GM21737 (cell line): ENCODE measurements around the gene DNAJA2.
"Not testable (repeated sequence)": the region's sequence is repeated elsewhere in the genome, so short reads cannot be mapped to it uniquely, and the experiment has no call there.

Source experiments
- ATAC-seq: cut with Tn5 transposase; IDR thresholded peaks from one replicate; pipeline ENCODE4 v1.9.1; 2021; ENCODE audit warnings: mild to moderate bottlenecking, moderate library complexity; ENCODE audit not compliant: unreplicated experiment

The DNAJA2 gene

DNA sequence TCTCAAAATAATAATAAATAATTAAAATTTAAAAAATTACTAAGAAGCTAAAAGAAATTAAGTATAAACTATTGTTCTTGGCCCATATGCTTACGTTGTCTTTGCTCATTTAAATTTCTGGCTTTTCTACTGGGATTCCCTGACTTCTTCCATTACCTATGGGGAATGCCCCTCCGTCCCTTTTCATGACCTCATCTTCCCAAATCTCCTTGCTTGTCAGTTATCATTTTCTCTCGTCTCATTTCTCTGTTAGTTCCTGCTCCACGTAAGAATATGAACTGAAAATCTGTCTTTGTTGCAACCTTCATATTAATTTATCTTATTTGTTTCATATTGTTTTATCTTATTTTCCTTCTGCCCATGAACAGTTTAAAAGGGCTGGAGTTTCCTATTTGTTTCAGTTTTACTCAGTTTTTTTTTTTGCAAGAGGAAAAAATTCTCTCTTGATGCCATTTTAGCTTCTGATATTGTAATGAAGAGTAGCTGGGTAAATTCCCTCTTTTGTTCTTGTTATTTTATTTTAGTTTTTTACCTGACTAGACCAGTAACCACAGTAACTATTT lies 2.5 kb upstream of the DNAJA2 start:
- ATAC-seq: no peak

DNA sequence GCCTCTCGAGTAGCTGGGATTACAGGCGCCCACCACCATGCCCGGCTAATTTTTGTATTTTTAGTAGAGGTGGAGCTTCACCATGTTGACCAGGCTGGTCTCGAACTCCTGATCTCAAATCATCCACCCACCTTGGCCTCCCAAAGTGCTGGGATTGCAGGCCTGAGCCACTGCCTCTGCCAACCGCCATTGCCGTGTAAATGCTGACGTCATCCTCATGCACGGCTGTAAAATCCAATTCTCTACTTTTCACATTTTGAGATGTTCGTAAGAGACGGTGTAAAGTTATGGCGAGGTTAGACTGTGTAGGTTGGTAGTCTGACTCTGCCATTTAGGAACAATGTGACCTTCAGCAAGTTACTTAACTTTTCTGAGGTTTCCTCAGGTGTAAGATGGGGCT lies 1.7 kb upstream of the DNAJA2 start:
- ATAC-seq: no peak

DNA sequence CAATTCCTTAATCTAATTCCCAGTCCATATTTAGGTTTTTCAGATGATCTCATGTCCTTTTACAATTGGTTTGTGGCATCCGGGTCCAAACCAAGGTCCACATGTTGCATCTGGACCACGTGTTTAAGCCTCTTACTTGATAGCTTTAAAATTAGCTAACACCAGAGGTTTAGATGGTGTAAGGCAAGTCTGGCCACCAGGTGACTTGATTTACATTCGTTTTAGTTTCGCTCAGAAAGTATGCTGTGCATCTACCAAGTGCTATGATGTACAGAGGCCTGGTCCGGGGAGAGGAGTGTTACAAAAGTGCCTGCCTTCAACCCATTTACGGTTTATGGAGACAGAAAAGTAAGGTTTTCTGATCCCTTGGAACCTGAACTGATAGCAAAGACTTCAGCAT lies 878 bp upstream of the DNAJA2 start:
- no peak for ATAC-seq

DNA sequence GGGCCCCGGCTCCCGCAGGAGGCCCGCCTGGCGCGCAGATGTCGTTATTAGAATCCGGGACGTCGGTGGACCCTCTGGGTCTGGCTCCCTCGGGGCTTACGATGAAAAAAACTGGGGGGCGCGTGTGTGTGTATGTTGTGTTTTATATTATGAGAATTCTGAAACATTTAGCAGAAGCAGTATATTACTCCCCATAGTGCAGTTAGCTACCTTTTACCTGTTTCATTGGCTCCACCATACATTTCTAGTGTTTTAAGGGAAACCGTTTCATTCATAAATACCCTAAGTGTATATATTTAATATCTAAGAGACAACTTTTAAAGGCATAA lies 486 bp upstream of the DNAJA2 start:
- ATAC-seq: no peak

DNA sequence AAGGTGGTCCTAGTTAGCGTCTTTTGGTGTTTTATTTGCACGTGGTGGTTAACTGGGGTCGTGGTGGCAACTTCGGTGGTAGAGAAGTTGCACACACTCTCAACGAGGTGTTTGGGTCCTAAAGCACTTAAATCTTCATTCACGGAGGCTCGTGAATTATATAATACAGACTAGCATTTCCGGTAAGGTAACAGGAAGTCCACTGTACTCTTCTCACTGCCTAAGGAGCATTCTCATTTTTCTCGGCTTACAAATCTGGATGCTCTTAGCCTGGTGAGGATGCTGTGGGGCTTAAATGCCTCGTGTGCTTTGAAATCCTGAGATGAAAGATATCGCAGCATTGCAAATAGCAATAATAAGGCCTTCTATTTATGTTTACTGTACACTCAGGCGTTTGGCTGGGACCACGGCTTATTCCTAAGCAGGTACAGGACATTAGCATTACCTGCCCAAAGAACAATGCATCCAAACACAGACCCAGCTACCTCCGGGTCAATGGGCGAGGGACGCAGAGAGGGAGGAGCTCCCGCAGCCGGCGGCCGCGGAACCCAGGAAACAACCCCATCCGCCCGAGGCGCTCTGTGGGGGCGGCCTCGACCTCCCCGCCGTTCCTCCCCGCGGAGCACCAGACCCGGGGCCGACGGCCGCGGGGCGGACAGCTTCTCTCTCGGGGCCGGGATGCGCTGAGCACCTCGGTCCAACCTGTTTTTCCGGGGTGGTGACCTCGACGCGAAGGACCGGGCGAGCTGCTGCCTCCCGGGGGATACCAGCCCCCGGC lies 856 bp downstream of the DNAJA2 start:
- ATAC-seq: peak; percentile 43

DNA sequence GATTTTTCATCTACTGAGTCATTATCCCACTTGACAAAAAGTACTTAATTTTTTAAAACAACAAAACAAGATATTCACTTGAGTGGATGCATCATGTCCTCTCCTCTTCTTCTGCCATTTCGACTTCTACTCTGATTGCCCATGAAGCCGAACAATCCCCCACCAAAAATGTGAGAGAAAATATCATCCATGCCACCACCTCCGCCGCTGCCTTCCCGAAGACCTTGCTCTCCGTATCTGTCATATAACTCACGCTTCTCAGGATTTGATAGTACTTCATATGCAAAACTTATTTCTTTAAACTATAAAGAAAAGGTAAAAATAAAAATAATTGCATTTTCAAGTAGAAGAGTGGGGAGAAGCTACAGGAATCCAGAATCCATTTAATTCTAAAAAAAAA lies 2.2 kb downstream of the DNAJA2 start:
- ATAC-seq: no peak

DNA sequence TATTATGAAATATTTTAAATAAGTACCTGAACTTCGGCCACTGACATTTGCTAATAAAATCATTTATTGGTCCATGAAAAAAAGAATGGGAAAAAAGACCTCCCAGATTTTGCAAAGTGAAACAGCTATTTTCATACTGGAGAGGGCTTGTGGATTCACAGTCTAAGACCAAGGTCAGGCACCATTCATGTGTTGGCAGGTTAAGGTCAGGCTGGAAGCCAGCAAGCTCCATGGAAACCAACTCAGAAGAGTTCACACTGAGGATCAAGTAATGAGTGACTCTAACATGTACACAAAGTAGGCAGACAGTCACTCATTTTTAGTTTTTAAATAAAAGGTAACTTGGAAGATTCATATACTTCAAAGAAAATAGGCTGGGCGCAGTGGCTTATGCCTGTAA lies 3.4 kb downstream of the DNAJA2 start:
- ATAC-seq: no peak

DNA sequence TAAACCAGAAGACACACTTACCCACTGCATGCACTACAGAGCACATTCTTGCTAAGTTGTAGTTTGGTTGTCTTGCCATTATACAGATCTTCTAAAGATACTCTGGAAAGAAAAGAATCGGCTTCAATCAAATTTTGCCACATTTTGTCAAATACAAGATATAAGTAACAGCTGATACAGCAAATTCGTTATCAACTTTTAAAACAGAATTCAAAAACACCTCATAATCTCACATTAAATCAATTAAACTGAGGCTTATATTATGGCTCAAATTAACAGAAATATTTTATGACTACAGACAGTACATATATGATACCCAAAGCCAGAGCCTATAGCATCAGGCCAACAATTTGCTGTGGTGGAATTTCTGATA lies 5.4 kb downstream of the DNAJA2 start:
- no peak for ATAC-seq

DNA sequence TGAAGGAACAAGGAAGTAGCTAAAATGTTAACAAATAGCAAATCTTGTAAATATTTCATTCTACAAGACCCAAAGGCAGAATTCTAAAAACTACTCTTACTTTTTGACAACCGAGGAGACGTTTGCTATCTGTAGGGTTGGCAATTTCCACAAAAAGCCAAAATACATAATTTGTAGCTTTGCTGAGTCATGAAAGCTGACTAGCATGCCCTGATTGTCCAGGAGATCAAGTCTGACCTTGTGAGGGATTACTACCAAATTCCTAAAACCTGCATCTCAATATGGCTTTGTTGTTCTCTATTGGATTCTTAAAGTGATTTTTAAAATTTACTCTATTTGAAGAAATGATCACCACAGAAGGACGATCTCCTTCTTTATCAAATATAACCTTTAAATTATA lies 10.8 kb downstream of the DNAJA2 start:
- ATAC-seq: no peak

DNA sequence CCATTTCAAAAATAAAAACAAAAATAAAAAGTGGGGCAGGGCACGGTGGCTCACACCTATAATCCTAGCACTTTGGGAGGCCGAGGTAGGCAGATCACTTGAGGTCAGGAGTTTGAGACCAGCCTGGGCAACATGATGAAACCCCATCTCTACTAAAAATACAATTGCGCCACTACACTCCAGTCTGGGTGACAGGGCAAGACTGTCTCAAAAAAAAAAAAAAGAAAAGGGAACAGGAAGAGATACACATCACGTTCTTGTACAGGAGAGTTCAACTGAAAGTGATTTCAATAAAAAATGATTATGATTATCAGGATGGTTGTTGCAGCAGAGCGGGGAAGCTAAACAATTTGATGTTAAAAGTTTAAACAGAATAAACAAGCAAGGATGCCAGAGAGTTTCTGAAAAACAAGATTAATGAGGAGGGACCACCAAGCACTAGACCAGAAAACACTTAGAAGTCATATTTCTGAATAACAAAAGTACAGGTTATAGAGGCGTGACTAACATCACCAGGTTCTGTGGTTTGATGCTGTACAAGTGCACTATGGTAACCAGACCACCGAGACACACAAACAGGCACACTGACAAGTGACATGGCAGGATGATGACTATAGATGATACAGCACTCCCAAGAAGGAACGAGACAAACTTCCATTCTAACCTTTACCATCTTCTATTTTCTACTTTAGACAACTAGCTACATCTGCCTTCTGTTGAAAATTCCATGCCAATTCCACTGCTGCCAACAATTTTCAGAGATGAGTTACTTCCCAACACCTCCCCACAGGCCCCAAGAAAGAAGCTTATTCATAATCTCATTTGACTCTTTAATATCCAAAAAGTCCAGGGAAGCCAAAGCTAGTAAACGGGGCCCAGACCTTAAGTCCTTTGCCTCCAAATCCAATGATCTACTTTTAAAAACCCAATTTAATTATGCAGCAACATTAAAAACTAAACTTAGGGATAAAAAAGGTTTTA lies 11.8 kb downstream of the DNAJA2 start:
- no peak for ATAC-seq

DNA sequence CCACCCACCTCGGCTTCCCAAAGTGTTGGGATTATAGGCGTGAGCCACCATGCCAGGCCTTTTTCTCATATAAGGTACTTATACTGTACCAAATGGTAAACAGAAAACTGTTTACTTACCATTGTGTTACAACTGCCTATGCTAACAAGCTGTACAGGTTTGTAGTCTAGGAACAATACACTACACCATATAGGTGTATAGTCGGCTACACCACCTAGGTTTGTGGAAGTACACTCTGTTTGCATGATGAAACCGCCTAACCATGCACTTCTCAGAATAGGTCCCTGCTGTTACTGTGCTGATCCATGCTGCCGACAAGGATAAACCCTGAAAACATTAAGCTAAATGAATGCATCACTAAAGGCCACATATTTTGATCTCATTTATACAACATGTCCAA lies 18.9 kb downstream of the DNAJA2 start:
- ATAC-seq: no peak

DNA sequence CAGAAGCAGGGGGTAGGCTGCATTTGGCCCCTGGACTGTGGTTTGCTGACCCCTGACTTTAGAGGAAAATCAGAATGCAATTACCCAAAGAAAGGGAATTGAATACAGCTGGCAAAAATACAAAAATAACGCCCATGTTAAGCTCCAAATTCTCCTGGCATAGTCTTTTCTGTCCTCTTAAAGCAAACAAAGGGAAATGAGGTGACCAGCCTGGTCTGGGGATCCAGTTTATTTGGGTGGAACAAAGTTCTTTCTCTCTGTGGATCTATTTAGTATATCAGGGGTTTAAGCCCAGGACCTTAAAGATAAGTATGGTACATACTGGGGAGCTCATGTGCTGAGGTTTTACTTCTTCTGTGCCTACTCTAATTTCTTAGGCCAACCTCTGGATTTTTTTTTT lies 23.5 kb downstream of the DNAJA2 start:
- ATAC-seq: no peak

DNA sequence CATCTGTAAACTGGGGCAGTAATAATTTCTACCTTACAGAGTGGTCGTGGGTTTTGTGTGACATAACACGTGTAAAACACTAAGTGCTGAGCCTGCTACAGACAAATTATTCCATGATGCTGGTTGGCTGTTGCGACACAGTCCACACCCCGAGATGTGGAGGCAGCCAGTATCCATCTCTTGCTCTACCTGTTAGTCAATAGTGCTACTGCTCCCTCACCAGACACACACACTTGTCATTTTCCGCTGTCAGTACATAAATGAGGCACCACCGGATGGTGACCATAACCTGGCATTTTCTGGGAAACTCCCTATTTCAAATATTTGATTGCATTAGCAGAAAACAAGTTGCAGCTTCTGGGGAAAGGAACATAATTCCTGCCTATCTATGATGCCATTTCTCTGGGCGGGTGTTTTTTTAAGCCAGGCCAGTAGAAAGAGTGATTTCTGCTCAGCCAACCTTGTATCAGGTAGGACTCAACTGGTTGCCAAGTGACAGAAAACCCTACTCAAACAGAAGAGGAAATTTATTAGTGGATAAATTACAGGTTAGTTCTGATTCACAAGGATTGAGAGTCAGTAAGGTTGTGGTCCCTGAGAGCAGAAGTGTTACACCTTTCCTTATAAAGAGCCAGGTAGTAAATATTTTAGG lies 24.1 kb downstream of the DNAJA2 start:
- ATAC-seq: no peak

DNA sequence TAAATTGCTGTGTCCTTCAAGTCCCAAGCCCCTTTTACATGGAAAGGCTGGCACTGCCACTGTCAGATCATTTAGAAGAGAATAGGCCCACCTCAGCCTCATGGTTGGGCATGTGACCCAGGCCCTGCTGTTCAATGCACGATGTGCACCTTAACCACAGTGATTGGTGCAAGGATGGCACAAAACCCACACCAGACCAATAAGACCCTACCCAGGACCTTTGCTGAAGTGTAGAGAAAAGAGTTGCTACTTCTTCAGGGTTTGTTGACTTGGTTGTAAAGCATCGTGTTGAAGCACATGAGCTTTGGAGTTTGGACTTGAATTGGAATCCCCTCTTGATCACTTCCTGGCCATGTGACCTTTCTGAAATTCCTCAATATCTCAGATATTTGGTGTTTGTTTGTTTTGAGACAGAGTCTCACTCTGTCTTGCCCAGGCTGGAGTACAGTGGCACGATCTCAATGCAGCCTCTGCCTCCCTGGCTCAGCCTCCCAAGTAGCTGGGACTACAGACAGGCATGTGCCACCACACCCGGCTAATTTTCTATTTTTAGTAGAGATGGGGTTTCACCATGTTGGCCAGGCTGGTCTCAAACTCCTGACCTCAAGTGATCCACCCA lies 24.8 kb downstream of the DNAJA2 start:
- no peak for ATAC-seq

DNA sequence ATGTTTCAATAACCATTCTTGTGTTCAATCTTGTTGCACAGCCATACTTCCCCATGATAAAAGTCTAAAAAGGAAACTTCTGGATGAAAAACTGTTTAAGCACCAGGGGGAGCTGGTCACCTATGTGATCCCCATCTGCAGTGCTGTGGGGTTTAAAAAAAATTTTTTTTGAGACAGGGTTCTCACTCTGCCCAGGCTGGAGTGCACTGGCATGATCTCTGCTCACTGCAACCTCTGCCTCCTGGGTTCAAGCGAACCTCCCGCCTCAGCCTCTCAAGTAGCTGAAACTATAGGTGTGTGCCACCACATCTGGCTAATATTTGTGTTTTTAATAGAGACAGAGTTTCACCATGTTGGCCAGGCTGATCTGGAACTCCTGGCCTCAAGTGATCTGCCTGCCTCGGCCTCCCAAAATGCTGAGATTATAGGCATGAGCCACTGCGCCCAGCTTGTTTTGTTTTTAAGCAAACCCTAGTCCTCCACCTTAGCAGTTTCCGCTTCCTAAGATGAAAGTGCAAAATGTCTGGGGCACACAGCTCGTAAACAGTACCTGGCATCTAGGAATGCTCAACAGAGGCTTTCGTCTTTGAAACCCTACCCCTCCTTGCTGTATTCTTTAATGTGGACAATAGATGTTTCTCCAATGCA lies 25.4 kb downstream of the DNAJA2 start:
- peak; percentile 56 for ATAC-seq

DNA sequence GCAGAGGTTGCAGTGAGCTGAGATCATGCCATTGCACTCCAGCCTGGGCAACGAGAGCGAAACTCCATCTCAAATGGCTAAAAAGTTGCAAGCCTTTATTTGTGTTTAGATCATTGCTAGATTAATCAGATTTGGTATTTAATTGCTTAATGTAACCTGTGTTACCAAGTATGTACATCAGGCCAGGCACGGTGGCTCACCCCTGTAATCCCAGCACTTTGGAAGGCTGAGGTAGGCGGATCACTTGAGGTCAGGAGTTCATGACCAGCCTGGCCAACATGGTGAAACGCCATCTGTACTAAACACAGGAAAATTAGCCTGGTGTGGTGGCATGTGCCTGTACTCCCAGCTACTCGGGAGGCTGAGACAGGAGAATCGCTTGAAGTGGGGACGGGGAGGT lies 28.8 kb downstream of the DNAJA2 start:
- not testable (repeated sequence) for ATAC-seq

DNA sequence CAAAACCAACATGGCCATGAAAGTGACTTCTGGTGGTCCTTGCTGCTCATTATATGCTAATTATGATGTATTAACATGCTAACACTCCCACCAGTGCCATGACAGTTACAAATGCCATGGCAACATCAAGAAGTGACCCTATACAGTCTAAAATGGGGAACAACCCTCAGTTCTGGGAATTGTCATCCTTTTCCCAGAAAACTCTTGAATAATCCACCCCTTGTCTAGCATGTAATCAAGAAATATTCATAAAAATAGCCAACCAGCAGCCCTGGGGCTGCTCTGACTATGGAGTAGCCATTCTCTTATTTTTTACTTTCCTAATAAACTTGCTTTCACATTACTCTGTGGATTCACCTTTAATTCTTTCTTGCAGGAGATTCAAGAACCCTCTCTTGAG lies 35.9 kb downstream of the DNAJA2 start:
- no peak for ATAC-seq

DNA sequence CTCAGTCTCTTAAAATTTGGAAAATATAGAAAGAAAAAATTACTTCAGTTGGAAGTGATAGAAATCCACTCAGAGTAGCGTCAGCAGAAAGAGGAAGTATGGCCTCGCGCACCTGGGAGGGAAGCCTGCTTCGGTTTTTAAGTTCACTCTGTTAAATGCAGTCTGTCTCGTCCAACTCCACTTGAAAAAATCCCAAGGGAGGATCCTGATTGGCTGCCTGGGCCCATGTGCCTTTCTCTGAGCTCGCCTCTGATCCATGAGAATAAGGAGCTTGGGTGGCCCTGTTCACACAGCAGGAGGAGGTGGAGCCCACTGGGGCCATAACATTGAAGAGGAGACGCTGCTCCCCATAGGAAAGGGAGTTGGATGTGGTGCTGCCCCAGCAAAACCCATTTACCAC lies 40.7 kb downstream of the DNAJA2 start:
- no peak for ATAC-seq

DNA sequence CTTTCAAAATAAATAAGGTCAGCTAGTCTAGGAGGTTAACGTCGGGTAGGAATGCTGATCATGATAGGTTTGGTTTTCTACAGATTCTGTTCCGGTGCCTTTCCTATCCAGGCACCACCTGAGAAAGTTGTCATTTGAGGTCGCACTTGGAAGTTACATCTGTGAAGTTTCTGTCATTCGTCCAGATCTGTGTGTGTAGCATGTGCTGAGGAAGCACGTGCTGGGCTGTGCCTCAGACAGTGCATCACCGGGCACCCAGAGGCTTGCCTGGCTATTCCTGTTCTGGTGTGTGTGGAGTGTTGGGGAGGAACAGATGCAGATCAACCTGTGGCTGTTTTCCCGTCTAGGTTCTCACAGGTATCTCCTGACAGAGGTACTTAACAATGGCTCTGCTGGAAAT lies 42.6 kb downstream of the DNAJA2 start:
- ATAC-seq: no peak
